ENCODE data around the gene PCIF1.

DNA sequence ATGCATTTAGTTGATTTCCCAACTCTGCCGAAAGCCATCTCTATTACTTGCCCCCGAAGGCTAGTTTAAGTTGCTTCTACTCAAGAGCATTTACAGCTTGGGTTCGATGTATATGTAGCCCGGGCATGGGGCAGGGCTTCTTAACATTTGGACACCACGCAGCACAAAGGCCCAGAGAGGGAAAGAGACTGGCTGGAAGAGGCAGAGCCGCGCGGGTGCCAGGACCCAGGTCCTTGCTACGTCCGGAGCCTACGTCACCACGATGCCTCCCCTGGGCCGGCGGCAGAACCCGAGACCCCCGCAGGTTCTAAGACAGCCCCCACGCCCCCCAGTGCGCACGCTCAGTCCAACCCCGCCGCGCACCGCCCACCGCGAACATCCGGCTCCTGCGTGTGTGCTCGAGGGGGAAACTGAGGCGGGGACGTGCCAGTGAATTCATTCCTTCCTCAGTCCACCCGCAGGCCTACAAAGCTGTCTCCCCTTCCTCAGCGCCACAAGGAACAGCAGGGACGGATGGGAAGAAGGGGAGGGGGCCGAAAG lies 367 bp upstream of the PCIF1 start:
- TF ChIP-seq CTCF (IDR thresholded peaks at IDR 0.05; ENCODE audit: low read depth, low read length) (no peak), EZH2phosphoT487 (IDR thresholded peaks at IDR 0.05; ENCODE audit: low read depth) (no peak)

Data from OCI-LY3 (cell line).